PFSK-1 (cell line): ENCODE results near the gene SLC24A4.

Source experiments
- FOXP2 ChIP-seq: optimal IDR thresholded peaks from 2 replicates; pipeline ENCODE3; 2011; ENCODE audit warnings: borderline replicate concordance, control low read depth, inconsistent platforms; ENCODE audit not compliant: insufficient read depth; ENCODE audit errors: extremely low read length, extremely low read depth
- POLR2AphosphoS5 ChIP-seq: IDR thresholded peaks from 2 replicates; pipeline ENCODE4 v1.6.1; 2012; ENCODE audit warnings: low read depth, mild to moderate bottlenecking, control low read depth, low read length, moderate library complexity
- REST ChIP-seq, 2 experiments: IDR thresholded peaks; 2 replicates each; pipeline versions ENCODE4 v1.6.1 to v1.8.0; 2011 to 2012; ENCODE audit warnings: low read depth in 2 of 2, low read length in 2 of 2, control low read depth in 1 of 2, inconsistent platforms in 1 of 2, mild to moderate bottlenecking in 1 of 2, moderate library complexity in 1 of 2; ENCODE audit not compliant: insufficient read depth in 1 of 2
- SIN3A ChIP-seq: IDR thresholded peaks from 2 replicates; pipeline ENCODE4 v1.6.1; 2012; ENCODE audit warnings: mild to moderate bottlenecking, low read length, moderate library complexity, borderline replicate concordance; ENCODE audit not compliant: insufficient read depth
- TAF1 ChIP-seq: IDR thresholded peaks from 2 replicates; pipeline ENCODE4 v1.6.1; 2012; ENCODE audit warnings: low read length, control low read depth, borderline replicate concordance; ENCODE audit not compliant: insufficient read depth

The SLC24A4 gene

DNA sequence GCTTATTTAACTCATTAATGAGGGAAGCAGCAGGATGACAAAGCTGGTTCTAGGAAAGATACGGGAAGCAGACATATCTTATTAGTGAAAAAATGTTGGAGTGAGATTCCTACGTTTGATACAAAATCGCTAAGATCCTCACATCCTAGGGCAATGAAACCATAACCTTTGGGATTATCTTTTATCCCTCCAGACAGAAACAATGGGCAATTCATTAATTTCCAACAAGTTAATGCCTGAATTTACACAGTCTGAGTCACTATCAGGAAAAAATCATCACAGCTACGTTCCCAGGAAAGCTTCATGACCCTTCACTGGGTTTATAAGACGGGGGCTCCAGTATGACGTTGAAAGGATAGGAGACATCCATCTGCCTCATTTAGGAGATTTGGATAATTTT is 45.0 kb downstream of the SLC24A4 start:
- TF ChIP-seq REST (IDR thresholded peaks at IDR 0.05; ENCODE audit: insufficient read depth in 1 of 2, low read depth in 2 of 2, low read length in 2 of 2) (no peak), SIN3A (no peak), TAF1 (no peak), POLR2AphosphoS5 (no peak), FOXP2 (no peak)

- no peak for TF ChIP-seq TAF1
- TF ChIP-seq FOXP2 = no peak
- TF ChIP-seq POLR2AphosphoS5 = no peak
Observed at GRCh38 chr14:92369097-92369496, 46.1 kb downstream of the SLC24A4 start.

DNA sequence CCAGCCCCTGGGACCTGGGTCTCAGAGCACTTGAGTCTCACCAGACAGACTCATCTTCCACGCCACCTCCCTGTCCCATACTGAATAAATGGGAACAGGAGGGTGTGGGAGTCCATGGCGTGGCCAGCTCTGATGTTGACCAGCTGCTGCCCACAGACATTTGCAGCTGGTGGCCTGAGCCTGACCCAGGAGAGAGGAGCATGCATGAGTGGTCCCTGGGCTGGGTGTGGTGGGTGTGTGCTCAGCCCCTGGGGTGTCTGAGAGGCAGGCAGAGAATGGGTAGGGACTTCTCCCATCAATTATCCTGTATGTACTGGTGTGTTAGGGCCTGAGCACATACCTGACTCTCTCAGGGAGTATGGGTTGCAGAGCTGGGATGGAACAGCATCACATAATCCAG is 49.3 kb downstream of the SLC24A4 start:
- TF ChIP-seq POLR2AphosphoS5 (no peak), TAF1 (no peak), REST (IDR thresholded peaks at IDR 0.05; ENCODE audit: insufficient read depth in 1 of 2, low read depth in 2 of 2, low read length in 2 of 2) (no peak), FOXP2 (no peak), SIN3A (no peak)

- TF ChIP-seq POLR2AphosphoS5 = no peak
- TF ChIP-seq FOXP2 = no peak
- TF ChIP-seq TAF1 = no peak
- TF ChIP-seq SIN3A = no peak
- TF ChIP-seq REST (IDR thresholded peaks at IDR 0.05; ENCODE audit: insufficient read depth in 1 of 2, low read depth in 2 of 2, low read length in 2 of 2) = no peak
Observed at GRCh38 chr14:92373336-92373735, 50.4 kb downstream of the SLC24A4 start.

GRCh38 chr14:92380131-92380530 is 57.2 kb downstream of the SLC24A4 start:
- TF ChIP-seq SIN3A = no peak
- TF ChIP-seq FOXP2 = no peak
- TF ChIP-seq POLR2AphosphoS5 = no peak
- TF ChIP-seq REST (IDR thresholded peaks at IDR 0.05; ENCODE audit: insufficient read depth in 1 of 2, low read depth in 2 of 2, low read length in 2 of 2) = no peak
- no peak for TF ChIP-seq TAF1

DNA sequence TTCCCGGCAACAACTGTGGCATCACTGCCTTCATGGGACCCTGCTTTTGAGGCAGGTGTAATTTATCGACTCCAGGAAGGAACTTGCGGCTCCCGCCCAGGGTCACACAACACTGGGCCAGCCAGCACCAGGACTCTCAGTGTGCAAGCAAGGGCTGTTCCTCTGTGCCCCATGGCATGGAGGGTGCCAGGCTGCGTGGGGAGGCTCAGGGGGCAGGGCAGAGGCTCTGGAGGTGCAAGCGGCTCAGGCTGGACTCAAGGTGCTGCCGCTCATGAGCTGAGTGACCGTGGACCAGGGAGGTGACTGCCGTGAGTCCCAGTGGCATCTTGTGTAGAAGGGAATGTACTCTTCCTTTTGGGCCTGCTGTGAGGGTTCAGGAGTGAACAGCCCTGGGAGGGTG is 57.6 kb downstream of the SLC24A4 start:
- TF ChIP-seq TAF1 (no peak), POLR2AphosphoS5 (no peak), REST (IDR thresholded peaks at IDR 0.05; ENCODE audit: insufficient read depth in 1 of 2, low read depth in 2 of 2, low read length in 2 of 2) (no peak), FOXP2 (no peak), SIN3A (no peak)
